OCI-LY3 (cell line): ENCODE results near the gene POU2F2.

Experiments used
- H2AFZ ChIP-seq: fragments of 200-600, 300-600 bp; shearing (Covaris generic); 2 replicates; pipeline ENCODE4 v1.6.0; 2014; ENCODE audit warnings: antibody characterized with exemption, low read depth, low read length
- H3K27ac ChIP-seq: fragments of 200-600, 300-600 bp; sonication (generic); 2 replicates; pipeline ENCODE4 v1.5.1; 2014; ENCODE audit warnings: mild to moderate bottlenecking, low read length, moderate library complexity, mixed read lengths
- H3K27me3 ChIP-seq: fragments of 200-600, 300-600 bp; sonication (generic); 2 replicates; pipeline ENCODE4 v1.6.1; 2014; ENCODE audit warnings: low read depth, low read length, mixed read lengths
- H3K36me3 ChIP-seq: fragments of 200-600, 300-600 bp; sonication (generic); replicated peaks from 2 replicates; pipeline ENCODE3; 2014; ENCODE audit warnings: low read depth, low read length, mixed read lengths
- H3K4me1 ChIP-seq: fragments of 300-600, 200-600 bp; sonication (generic); 2 replicates; pipeline ENCODE4 v1.6.1; 2014; ENCODE audit warnings: low read length, mixed read lengths
- H3K4me2 ChIP-seq: fragments of 200-600, 300-600 bp; sonication (generic); 2 replicates; pipeline ENCODE4 v1.6.1; 2014; ENCODE audit warnings: low read length, mixed read lengths
- H3K4me3 ChIP-seq: fragments of 300-600, 200-600 bp; sonication (generic); 2 replicates; pipeline ENCODE4 v1.5.1; 2014; ENCODE audit warnings: antibody characterized with exemption, mild to moderate bottlenecking, low read length, moderate library complexity
- H3K79me2 ChIP-seq: fragments of 300-600, 200-600 bp; shearing (Covaris generic); 2 replicates; pipeline ENCODE4 v1.6.1; 2014; ENCODE audit warnings: mild to moderate bottlenecking, low read length, mixed read lengths
- H3K9ac ChIP-seq: fragments of 300-600, 200-600 bp; shearing (Covaris generic); 2 replicates; pipeline ENCODE4 v1.6.0; 2014; ENCODE audit warnings: mild to moderate bottlenecking, low read length, moderate library complexity
- H3K9me3 ChIP-seq: fragments of 200-600, 300-600 bp; shearing (Covaris generic); 2 replicates; pipeline ENCODE4 v1.6.1; 2014; ENCODE audit warnings: low read length, mixed read lengths; ENCODE audit not compliant: insufficient read depth
- H4K20me1 ChIP-seq: fragments of 200-600, 300-600 bp; sonication (generic); 2 replicates; pipeline ENCODE4 v1.6.1; 2016; ENCODE audit warnings: low read length, mixed read lengths; ENCODE audit not compliant: insufficient read depth
- CTCF ChIP-seq: fragments of 200-600, 300-600 bp; sonication (generic); IDR thresholded peaks from 2 replicates; pipeline ENCODE4 v1.5.1; 2014; ENCODE audit warnings: antibody characterized with exemption, low read length, low read depth
- EZH2phosphoT487 ChIP-seq: fragments of 200-600 bp; shearing (Covaris generic); IDR thresholded peaks from 2 replicates; pipeline ENCODE4 v1.6.1; 2018; ENCODE audit warnings: antibody characterized with exemption, mixed run types, low read depth

POU2F2 gene

GRCh38 chr19:42066075-42066754 is 66.0 kb downstream of the POU2F2 start:
- H3K9me3 ChIP-seq: no peaks in the 10 kb centered on the region
- H4K20me1 ChIP-seq: no peaks in the 10 kb centered on the region
- TF ChIP-seq CTCF: no peak
- TF ChIP-seq EZH2phosphoT487: no peak
- H3K4me1 ChIP-seq: no peaks in the 10 kb centered on the region
- H3K79me2 ChIP-seq: no peaks in the 10 kb centered on the region
- H3K9ac ChIP-seq: no peak overlapping the region
- no peaks in the 10 kb centered on the region for H3K36me3 ChIP-seq
- H3K27ac ChIP-seq: no peak overlapping the region
- peaks cover 28% of the 10 kb centered on the region for H3K27me3 ChIP-seq
- no peak overlapping the region for H3K4me2 ChIP-seq
- H2AFZ ChIP-seq: no peak overlapping the region
- no peak overlapping the region for H3K4me3 ChIP-seq

GRCh38 chr19:42065511-42065910 is 66.7 kb downstream of the POU2F2 start:
- Histone ChIP-seq H3K36me3 (no peaks in the 10 kb centered on the region), H3K9ac (no peak overlapping the region)

GRCh38 chr19:42065051-42065450 is 67.2 kb downstream of the POU2F2 start:
- Histone ChIP-seq H4K20me1 (no peaks in the 10 kb centered on the region), H3K79me2 (no peaks in the 10 kb centered on the region), H3K27ac (no peak overlapping the region), H3K27me3 (peaks cover 28% of the 10 kb centered on the region), H3K9ac (no peak overlapping the region), H3K36me3 (no peaks in the 10 kb centered on the region), H2AFZ (no peak overlapping the region), H3K4me2 (no peak overlapping the region), H3K4me1 (no peaks in the 10 kb centered on the region), H3K4me3 (no peak overlapping the region), H3K9me3 (no peaks in the 10 kb centered on the region)
- TF ChIP-seq CTCF: no peak
- TF ChIP-seq EZH2phosphoT487: no peak

More at GRCh38 chr19:42065511-42065910, 66.7 kb downstream of the POU2F2 start:
- Histone ChIP-seq H3K27me3 (peaks cover 28% of the 10 kb centered on the region), H2AFZ (no peak overlapping the region), H3K27ac (no peak overlapping the region), H3K79me2 (no peaks in the 10 kb centered on the region), H3K4me3 (no peak overlapping the region), H3K4me1 (no peaks in the 10 kb centered on the region), H3K4me2 (no peak overlapping the region), H4K20me1 (no peaks in the 10 kb centered on the region), H3K9me3 (no peaks in the 10 kb centered on the region)
- no peak for TF ChIP-seq CTCF
- TF ChIP-seq EZH2phosphoT487: no peak

- H4K20me1 ChIP-seq: no peaks in the 10 kb centered on the region
- H3K79me2 ChIP-seq: no peaks in the 10 kb centered on the region
- H3K36me3 ChIP-seq: no peaks in the 10 kb centered on the region
- peaks cover 28% of the 10 kb centered on the region for H3K27me3 ChIP-seq
- no peaks in the 10 kb centered on the region for H3K9me3 ChIP-seq
- H3K9ac ChIP-seq: no peak overlapping the region
- no peak overlapping the region for H3K4me2 ChIP-seq
- H3K4me1 ChIP-seq: no peaks in the 10 kb centered on the region
- TF ChIP-seq CTCF (no peak), EZH2phosphoT487 (no peak)
- no peak overlapping the region for H3K4me3 ChIP-seq
- no peak overlapping the region for H2AFZ ChIP-seq
- H3K27ac ChIP-seq: no peak overlapping the region
These were observed 67.8 kb downstream of the POU2F2 start for GRCh38 chr19:42064432-42064831.
